NCI-H1092 treated with DMSO at 0.1 percent for 48 hours (cell line): Measurements from ENCODE around the gene ZNF276.
"Not testable (repeated sequence)": the region's sequence is repeated elsewhere in the genome, so short reads cannot be mapped to it uniquely, and the experiment has no call there.

Source experiments
- DNase-seq: peaks from one replicate; lab custom pipeline; 2025; lab: John Stamatoyannopoulos, UW

Gene ZNF276

GRCh38 chr16:89720813-89721545, at the start of gene ZNF276, which contains the start of gene VPS9D1:
TSS of gene ZNF276 (plus strand) at chr16:89721537. CDS start at chr16:89721641, 104 bp downstream.
TSS of gene VPS9D1 (minus strand) at chr16:89720898. CDS start at chr16:89720861, 37 bp downstream.
- peak; percentile 77 for DNase-seq

- DNase-seq, result not testable (repeated sequence)
Measured at GRCh38 chr16:89671565-89671964, 49.8 kb upstream of the ZNF276 start.

- DNase-seq, result no peak
Measured at GRCh38 chr16:89672177-89672941, 49.0 kb upstream of the ZNF276 start.

GRCh38 chr16:89678258-89678657, 43.1 kb upstream of the ZNF276 start:
- DNase-seq, result no peak

- no peak for DNase-seq
Measured at GRCh38 chr16:89685916-89686315, 35.4 kb upstream of the ZNF276 start.

- peak; percentile 94 for DNase-seq
Measured at GRCh38 chr16:89686520-89687091, 34.7 kb upstream of the ZNF276 start, which contains the start of gene CDK10. TSS of gene CDK10 (plus strand) at chr16:89686689. CDS start at chr16:89686711, 22 bp downstream.

- DNase-seq, result peak; percentile 47
Measured at GRCh38 chr16:89687092-89687940, 34.0 kb upstream of the ZNF276 start.

GRCh38 chr16:89688395-89688794, 32.9 kb upstream of the ZNF276 start:
- no peak for DNase-seq

- DNase-seq, result no peak
Measured at GRCh38 chr16:89689142-89689541, 32.2 kb upstream of the ZNF276 start.

GRCh38 chr16:89689621-89690020, 31.7 kb upstream of the ZNF276 start:
- DNase-seq, result not testable (repeated sequence)

- DNase-seq, result no peak
Measured at GRCh38 chr16:89690392-89690901, 30.9 kb upstream of the ZNF276 start.

- DNase-seq, result no peak
Measured at GRCh38 chr16:89691231-89691985, 29.9 kb upstream of the ZNF276 start.

- no peak for DNase-seq
Measured at GRCh38 chr16:89691986-89692569, 29.3 kb upstream of the ZNF276 start.

- no peak for DNase-seq
Measured at GRCh38 chr16:89693289-89693731, 28.0 kb upstream of the ZNF276 start.

- DNase-seq, result no peak
Measured at GRCh38 chr16:89693931-89694783, 27.2 kb upstream of the ZNF276 start.

- not testable (repeated sequence) for DNase-seq
Measured at GRCh38 chr16:89694784-89695085, 26.6 kb upstream of the ZNF276 start.

- no peak for DNase-seq
Measured at GRCh38 chr16:89695086-89695874, 26.1 kb upstream of the ZNF276 start.

GRCh38 chr16:89695875-89696669, 25.3 kb upstream of the ZNF276 start:
- DNase-seq, result no peak
